HL-60 (cell line): ENCODE measurements around the gene RGS6.

Source experiments
- POLR2AphosphoS5 ChIP-seq: IDR thresholded peaks from 2 replicates; pipeline ENCODE4 v1.6.1; 2012; ENCODE audit warnings: low read depth
- SPI1 ChIP-seq: IDR thresholded peaks from 2 replicates; pipeline ENCODE4 v1.6.1; 2012; ENCODE audit warnings: low read depth, mild to moderate bottlenecking, borderline replicate concordance
- TF ChIP-seq, protein P1 (sequence below): IDR thresholded peaks from one replicate; pipeline ENCODE4 v1.5.1; 2011; ENCODE audit warnings: low read length, control low read depth, inconsistent platforms; ENCODE audit not compliant: insufficient read depth
- TF ChIP-seq, protein P2 (sequence below): IDR thresholded peaks from 2 replicates; pipeline ENCODE4 v1.6.1; 2012; ENCODE audit warnings: low read depth; ENCODE audit not compliant: insufficient replicate concordance

DNA sequence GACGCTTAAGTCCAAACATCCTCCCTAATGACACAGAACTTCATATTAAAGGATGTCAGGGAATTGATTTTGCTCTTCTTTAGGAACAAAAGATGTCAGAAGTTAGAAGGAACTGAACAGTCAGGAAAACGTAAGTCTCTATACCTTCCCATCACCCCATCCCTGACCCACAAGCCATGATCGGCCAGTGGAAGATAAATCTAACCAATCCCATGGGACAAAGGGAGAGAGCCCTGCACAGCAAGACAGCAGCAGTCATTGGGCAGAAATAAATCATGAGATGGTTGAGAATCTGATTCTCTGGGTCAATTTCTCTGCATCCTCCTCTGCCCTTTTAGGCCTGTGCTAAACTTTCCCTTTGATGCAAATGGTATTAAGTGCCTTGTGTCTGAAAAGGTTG is 414.9 kb downstream of the RGS6 start:
- TF ChIP-seq, protein P1, sequence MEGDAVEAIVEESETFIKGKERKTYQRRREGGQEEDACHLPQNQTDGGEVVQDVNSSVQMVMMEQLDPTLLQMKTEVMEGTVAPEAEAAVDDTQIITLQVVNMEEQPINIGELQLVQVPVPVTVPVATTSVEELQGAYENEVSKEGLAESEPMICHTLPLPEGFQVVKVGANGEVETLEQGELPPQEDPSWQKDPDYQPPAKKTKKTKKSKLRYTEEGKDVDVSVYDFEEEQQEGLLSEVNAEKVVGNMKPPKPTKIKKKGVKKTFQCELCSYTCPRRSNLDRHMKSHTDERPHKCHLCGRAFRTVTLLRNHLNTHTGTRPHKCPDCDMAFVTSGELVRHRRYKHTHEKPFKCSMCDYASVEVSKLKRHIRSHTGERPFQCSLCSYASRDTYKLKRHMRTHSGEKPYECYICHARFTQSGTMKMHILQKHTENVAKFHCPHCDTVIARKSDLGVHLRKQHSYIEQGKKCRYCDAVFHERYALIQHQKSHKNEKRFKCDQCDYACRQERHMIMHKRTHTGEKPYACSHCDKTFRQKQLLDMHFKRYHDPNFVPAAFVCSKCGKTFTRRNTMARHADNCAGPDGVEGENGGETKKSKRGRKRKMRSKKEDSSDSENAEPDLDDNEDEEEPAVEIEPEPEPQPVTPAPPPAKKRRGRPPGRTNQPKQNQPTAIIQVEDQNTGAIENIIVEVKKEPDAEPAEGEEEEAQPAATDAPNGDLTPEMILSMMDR, result no peak
- TF ChIP-seq POLR2AphosphoS5 (no peak), SPI1 (no peak)
- TF ChIP-seq, protein P2, sequence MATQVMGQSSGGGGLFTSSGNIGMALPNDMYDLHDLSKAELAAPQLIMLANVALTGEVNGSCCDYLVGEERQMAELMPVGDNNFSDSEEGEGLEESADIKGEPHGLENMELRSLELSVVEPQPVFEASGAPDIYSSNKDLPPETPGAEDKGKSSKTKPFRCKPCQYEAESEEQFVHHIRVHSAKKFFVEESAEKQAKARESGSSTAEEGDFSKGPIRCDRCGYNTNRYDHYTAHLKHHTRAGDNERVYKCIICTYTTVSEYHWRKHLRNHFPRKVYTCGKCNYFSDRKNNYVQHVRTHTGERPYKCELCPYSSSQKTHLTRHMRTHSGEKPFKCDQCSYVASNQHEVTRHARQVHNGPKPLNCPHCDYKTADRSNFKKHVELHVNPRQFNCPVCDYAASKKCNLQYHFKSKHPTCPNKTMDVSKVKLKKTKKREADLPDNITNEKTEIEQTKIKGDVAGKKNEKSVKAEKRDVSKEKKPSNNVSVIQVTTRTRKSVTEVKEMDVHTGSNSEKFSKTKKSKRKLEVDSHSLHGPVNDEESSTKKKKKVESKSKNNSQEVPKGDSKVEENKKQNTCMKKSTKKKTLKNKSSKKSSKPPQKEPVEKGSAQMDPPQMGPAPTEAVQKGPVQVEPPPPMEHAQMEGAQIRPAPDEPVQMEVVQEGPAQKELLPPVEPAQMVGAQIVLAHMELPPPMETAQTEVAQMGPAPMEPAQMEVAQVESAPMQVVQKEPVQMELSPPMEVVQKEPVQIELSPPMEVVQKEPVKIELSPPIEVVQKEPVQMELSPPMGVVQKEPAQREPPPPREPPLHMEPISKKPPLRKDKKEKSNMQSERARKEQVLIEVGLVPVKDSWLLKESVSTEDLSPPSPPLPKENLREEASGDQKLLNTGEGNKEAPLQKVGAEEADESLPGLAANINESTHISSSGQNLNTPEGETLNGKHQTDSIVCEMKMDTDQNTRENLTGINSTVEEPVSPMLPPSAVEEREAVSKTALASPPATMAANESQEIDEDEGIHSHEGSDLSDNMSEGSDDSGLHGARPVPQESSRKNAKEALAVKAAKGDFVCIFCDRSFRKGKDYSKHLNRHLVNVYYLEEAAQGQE, result no peak
